HTR-8/SVneo (cell line): ENCODE data around the gene ANKRD24.
"Not testable (repeated sequence)": the region's sequence is repeated elsewhere in the genome, so short reads cannot be mapped to it uniquely, and the experiment has no call there.

Source experiments
- DNase-seq: peaks from one replicate; pipeline ENCODE4 v3.0.0; 2011; ENCODE audit warnings: low spot score, mixed read lengths; ENCODE audit not compliant: insufficient read length
- FAIRE-seq: peaks from 2 replicates; lab custom pipeline; 2011; peaks lifted over from hg19 to GRCh38; lab: Jason Lieb, UNC

ANKRD24 gene

GRCh38 chr19:4196587-4197148 is 14.2 kb downstream of the ANKRD24 start:
- FAIRE-seq: no peak
- DNase-seq: no peak

- no peak for FAIRE-seq
- no peak for DNase-seq
Observed at GRCh38 chr19:4197228-4197624, 14.7 kb downstream of the ANKRD24 start.

GRCh38 chr19:4197625-4198466 is 15.4 kb downstream of the ANKRD24 start:
- no peak for FAIRE-seq
- no peak for DNase-seq

GRCh38 chr19:4198467-4199126 is 16.1 kb downstream of the ANKRD24 start:
- DNase-seq (no peak), FAIRE-seq (no peak)

- FAIRE-seq (no peak), DNase-seq (no peak)
Observed at GRCh38 chr19:4199699-4200293, 17.3 kb downstream of the ANKRD24 start.

- no peak for FAIRE-seq
- no peak for DNase-seq
Observed at GRCh38 chr19:4200940-4201542, 18.6 kb downstream of the ANKRD24 start.

GRCh38 chr19:4201798-4202197 is 19.3 kb downstream of the ANKRD24 start:
- FAIRE-seq (no peak), DNase-seq (no peak)

- DNase-seq: no peak
- no peak for FAIRE-seq
Observed at GRCh38 chr19:4206818-4207484, 24.5 kb downstream of the ANKRD24 start.

GRCh38 chr19:4208385-4209094 is 26.1 kb downstream of the ANKRD24 start:
- DNase-seq (no peak), FAIRE-seq (no peak)

- DNase-seq: no peak
- FAIRE-seq: no peak
Observed at GRCh38 chr19:4210166-4210731, 27.8 kb downstream of the ANKRD24 start.

GRCh38 chr19:4213116-4213515 is 30.6 kb downstream of the ANKRD24 start:
- no peak for FAIRE-seq
- no peak for DNase-seq

- FAIRE-seq (no peak), DNase-seq (no peak)
Observed at GRCh38 chr19:4215807-4216206, 33.3 kb downstream of the ANKRD24 start.

GRCh38 chr19:4216846-4217245 is 34.4 kb downstream of the ANKRD24 start:
- FAIRE-seq (no peak), DNase-seq (no peak)

- no peak for DNase-seq
- no peak for FAIRE-seq
Observed at GRCh38 chr19:4217429-4218264, 35.2 kb downstream of the ANKRD24 start.

GRCh38 chr19:4218523-4218922 is 36.0 kb downstream of the ANKRD24 start:
- not testable (repeated sequence) for DNase-seq, FAIRE-seq

GRCh38 chr19:4220188-4220587 is 37.7 kb downstream of the ANKRD24 start:
- DNase-seq (no peak), FAIRE-seq (no peak)

GRCh38 chr19:4224470-4224869 is 42.0 kb downstream of the ANKRD24 start:
- FAIRE-seq (no peak), DNase-seq (no peak)

- DNase-seq (no peak), FAIRE-seq (no peak)
Observed at GRCh38 chr19:4225885-4226284, 43.4 kb downstream of the ANKRD24 start.
